Stimulated activated effector memory CD8-positive, alpha-beta T cell treated with anti-CD3 and anti-CD28 coated beads, Interleukin-12 subunit alpha, Interleukin-12 subunit beta, amount 100 ng/mL, for 72 hours (primary cell): Measurements from ENCODE around the gene GNA12.

Experiments
- ATAC-seq: fragments of 150-1000 bp; cut with Tn5 transposase; 2 replicates; pipeline ENCODE4 v1.10.0; 2021
- DNase-seq, 2 donors: peaks; one replicate each; pipeline ENCODE4 v3.0.0; 2021 to 2022; ENCODE audit warnings: low spot score in 2 of 2
- H3K27ac Mint-ChIP-seq: one replicate; pipeline ENCODE4 v1.8.0; 2022; ENCODE audit warnings: mild to moderate bottlenecking, mixed read lengths
- H3K36me3 Mint-ChIP-seq: one replicate; pipeline ENCODE4 v1.8.0; 2022; ENCODE audit warnings: mild to moderate bottlenecking, mixed read lengths
- H3K4me1 Mint-ChIP-seq: one replicate; pipeline ENCODE4 v1.8.0; 2022; ENCODE audit warnings: mixed read lengths
- H3K4me3 Mint-ChIP-seq: one replicate; pipeline ENCODE4 v1.8.0; 2022; ENCODE audit warnings: mild to moderate bottlenecking, mixed read lengths
- H3K9me3 Mint-ChIP-seq: one replicate; pipeline ENCODE4 v1.8.0; 2022; ENCODE audit warnings: mixed read lengths

GNA12 gene

DNA sequence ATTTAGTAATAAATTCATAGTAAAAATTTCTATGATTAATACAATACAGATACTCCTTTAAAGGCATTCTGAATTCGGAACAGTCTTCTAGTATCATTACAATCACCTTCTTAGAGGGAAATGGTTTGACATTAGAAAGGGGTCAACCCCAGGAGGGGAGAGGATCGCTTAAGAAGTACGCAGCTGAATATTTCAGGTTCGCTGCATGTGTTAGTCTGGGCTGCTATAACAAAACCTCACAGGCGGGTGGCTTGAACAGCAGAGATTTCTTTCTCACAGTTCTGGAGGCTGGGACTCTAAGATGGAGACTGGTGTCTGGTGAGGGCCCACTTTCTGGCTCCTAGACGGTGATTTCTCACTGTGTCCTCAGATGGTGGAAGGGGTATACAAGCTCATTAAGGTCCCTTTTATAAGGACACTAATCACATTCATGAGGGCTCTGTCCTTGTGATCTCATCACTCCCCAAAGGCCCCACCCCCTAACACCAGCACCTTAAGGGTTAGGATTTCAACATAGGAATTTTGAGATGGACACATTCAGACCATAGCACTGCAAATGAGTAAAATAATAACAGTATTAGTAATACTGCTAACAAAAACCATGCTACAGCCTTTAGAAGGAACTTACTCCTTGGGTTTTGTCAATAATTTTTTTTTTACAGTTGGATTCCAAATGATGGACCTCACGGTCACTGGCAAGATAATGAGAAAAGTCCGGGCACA, 34.0 kb downstream of the GNA12 start:
- no peak overlapping the region for H3K4me3 Mint-ChIP-seq
- peaks cover 29% of the 10 kb centered on the region for H3K4me1 Mint-ChIP-seq
- ATAC-seq (no peak), DNase-seq (no peak)
- H3K36me3 Mint-ChIP-seq, result no peaks in the 10 kb centered on the region
- no peaks in the 10 kb centered on the region for H3K9me3 Mint-ChIP-seq
- H3K27ac Mint-ChIP-seq, result no peak overlapping the region

- no peak for DNase-seq
- Mint-ChIP-seq H3K9me3 (no peaks in the 10 kb centered on the region), H3K36me3 (no peaks in the 10 kb centered on the region), H3K4me1 (peaks cover 29% of the 10 kb centered on the region), H3K27ac (no peak overlapping the region), H3K4me3 (no peak overlapping the region)
- ATAC-seq, result no peak
These were observed 35.0 kb downstream of the GNA12 start for GRCh38 chr7:2808891-2809665.

- Mint-ChIP-seq H3K27ac (no peak overlapping the region), H3K36me3 (no peaks in the 10 kb centered on the region), H3K9me3 (no peaks in the 10 kb centered on the region), H3K4me3 (no peak overlapping the region), H3K4me1 (peaks cover 27% of the 10 kb centered on the region)
- no peak for DNase-seq
- no peak for ATAC-seq
These were observed 36.0 kb downstream of the GNA12 start for GRCh38 chr7:2807845-2808772.

DNA sequence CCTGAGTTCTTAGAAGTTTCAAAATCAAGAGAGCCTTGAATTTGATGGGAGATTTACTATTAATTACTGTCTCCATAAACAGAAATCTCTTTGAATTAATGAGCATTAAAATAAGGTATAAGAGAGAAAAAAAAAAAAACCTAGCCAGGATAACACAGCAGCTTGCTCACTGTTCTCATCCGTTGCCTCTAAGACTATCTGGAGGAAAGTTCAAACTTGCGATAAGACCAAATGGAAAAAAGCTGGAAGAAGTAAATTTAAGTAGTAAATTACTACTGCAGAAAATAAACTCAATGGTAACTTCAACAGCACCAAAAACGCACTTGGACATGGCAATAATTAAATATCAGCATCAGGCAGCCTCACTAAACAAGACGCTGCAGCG, 36.7 kb downstream of the GNA12 start:
- ATAC-seq, result no peak
- H3K4me3 Mint-ChIP-seq, result no peak overlapping the region
- no peaks in the 10 kb centered on the region for H3K36me3 Mint-ChIP-seq
- H3K4me1 Mint-ChIP-seq, result peaks cover 29% of the 10 kb centered on the region
- no peak overlapping the region for H3K27ac Mint-ChIP-seq
- no peaks in the 10 kb centered on the region for H3K9me3 Mint-ChIP-seq
- DNase-seq, result no peak

DNA sequence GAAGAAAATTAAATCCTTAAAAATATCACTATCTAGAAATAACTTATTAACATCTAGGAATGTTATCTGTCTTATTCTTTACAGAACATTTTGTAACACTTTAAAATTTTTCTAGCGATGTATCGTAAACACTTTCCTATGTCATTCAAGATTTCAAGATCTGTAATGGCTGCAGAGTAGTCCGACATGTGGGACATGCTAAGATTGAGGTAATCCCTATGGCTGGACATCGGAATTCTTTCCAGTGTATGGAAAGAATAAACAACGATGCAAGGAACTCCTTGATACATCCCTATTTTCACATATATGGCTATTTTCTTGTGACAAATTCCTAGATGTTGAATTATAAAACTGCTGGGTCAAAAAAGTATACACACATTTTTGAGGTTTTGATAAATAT, 37.5 kb downstream of the GNA12 start:
- Mint-ChIP-seq H3K9me3 (no peaks in the 10 kb centered on the region), H3K27ac (no peak overlapping the region), H3K36me3 (no peaks in the 10 kb centered on the region), H3K4me1 (peaks cover 29% of the 10 kb centered on the region), H3K4me3 (no peak overlapping the region)
- DNase-seq, result no peak
- ATAC-seq, result no peak

DNA sequence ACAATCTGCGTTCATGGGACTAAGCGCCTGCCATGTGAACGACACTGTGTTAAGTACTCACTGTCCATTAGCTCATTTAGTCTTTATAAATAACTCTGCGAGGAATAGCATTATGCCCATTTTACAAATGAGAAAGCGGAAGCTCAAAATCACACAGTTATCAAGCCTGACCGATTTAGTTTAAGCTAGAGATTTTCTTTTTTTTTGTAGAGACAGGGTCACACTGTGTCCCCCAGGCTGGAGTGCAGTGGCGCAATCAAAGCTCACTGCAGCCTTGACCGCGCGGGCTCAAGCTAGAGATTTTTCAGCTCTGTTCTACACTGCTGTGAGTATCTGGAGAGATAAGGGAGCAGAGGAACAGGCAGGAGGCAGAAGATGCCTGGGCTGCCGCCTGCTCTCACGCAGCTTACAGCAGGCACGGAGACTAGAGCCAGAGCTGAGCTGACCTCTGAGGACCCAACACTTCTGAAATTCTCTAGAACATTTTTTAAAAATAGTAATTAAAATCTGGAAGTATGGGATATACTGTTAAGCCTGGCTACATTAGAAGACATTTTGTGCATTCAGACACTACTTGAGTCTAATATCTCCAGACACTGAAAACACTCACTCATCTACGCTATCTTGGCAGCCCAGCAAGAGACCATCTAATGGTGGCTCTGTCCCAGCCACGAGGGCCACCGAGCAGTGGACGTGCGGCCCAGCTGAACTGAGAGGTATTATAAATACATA, 38.7 kb downstream of the GNA12 start:
- H3K9me3 Mint-ChIP-seq, result no peaks in the 10 kb centered on the region
- ATAC-seq (no peak), DNase-seq (no peak)
- no peak overlapping the region for H3K4me3 Mint-ChIP-seq
- peaks cover 27% of the 10 kb centered on the region for H3K4me1 Mint-ChIP-seq
- H3K27ac Mint-ChIP-seq, result no peak overlapping the region
- H3K36me3 Mint-ChIP-seq, result no peaks in the 10 kb centered on the region

DNA sequence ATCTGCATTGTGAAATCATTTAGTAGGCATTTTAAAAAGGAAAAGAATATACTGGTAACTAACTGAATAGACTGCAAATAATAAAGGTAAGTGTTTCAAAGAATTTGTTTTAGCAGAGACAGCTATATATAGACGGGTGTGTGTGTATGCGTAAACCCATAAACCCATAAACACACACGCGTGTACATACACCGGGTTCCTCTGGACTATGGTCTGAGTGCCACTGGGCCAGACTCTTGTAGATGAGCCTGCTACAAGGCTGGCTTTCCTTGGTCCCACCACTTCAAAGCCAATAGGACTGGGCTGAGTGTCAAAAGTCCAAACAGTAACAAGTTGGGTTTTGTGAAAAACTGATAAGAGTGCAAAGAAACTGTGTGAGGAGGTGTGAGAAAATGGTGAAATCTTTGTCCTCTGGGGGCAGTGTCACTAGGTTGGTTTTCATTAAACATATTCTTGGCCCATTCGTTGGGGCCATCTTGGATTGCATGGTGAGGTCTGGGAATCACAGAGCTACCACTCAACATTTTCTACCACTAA, 39.8 kb downstream of the GNA12 start:
- Mint-ChIP-seq H3K9me3 (no peaks in the 10 kb centered on the region), H3K27ac (no peak overlapping the region), H3K36me3 (no peaks in the 10 kb centered on the region), H3K4me1 (peaks cover 37% of the 10 kb centered on the region), H3K4me3 (no peak overlapping the region)
- no peak for ATAC-seq
- no peak for DNase-seq

- H3K4me1 Mint-ChIP-seq, result peaks cover 33% of the 10 kb centered on the region
- no peak overlapping the region for H3K27ac Mint-ChIP-seq
- ATAC-seq (no peak), DNase-seq (no peak)
- H3K4me3 Mint-ChIP-seq, result no peak overlapping the region
- H3K36me3 Mint-ChIP-seq, result no peaks in the 10 kb centered on the region
- no peaks in the 10 kb centered on the region for H3K9me3 Mint-ChIP-seq
These were observed 40.4 kb downstream of the GNA12 start for GRCh38 chr7:2803755-2804154.

- no peak overlapping the region for H3K4me3 Mint-ChIP-seq
- no peaks in the 10 kb centered on the region for H3K36me3 Mint-ChIP-seq
- no peak for DNase-seq
- peaks cover 29% of the 10 kb centered on the region for H3K4me1 Mint-ChIP-seq
- ATAC-seq, result no peak
- no peaks in the 10 kb centered on the region for H3K9me3 Mint-ChIP-seq
- H3K27ac Mint-ChIP-seq, result no peak overlapping the region
These were observed 40.8 kb downstream of the GNA12 start for GRCh38 chr7:2803342-2803692.

DNA sequence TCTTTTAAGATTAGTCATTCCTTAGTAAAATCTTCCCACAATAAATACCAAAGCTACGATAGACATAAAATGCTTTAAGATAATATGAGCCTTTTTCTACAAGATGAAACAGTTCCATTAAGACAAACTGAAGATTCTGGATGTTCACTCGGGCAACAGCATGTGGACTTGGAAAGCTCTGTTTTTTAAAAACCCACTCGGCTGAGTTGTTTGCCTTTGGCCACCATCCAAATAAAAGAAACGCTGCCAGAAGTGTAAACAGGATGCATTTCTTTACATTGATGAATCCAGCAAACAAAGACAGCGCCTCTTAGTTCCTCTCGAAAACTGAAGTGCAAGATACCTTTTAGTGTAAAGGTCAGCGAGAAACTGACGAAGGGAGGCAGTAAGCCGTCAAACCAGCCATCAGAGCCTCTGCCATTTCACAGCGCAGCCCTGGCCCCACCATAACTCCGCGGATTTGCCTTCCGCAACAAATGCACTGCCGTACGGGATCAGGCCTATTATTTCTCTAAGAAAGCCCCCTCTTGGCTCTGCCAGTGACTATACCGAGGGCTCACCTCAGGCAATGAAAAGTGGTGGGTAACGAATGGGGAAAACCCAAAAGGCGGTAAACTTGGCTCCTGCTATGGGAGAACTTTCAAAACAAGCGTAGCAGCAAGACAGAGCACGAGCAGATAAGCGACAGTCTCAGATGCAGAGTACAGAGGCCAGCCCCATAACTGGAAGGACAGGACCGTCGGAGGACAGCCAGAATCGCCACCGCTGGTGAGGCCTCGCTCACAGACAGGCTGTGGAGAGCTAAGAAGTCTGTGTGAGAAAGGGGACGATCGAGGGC, 41.4 kb downstream of the GNA12 start:
- H3K27ac Mint-ChIP-seq, result no peak overlapping the region
- H3K4me3 Mint-ChIP-seq, result no peak overlapping the region
- DNase-seq (no peak), ATAC-seq (no peak)
- H3K36me3 Mint-ChIP-seq, result no peaks in the 10 kb centered on the region
- no peaks in the 10 kb centered on the region for H3K9me3 Mint-ChIP-seq
- H3K4me1 Mint-ChIP-seq, result peaks cover 24% of the 10 kb centered on the region

DNA sequence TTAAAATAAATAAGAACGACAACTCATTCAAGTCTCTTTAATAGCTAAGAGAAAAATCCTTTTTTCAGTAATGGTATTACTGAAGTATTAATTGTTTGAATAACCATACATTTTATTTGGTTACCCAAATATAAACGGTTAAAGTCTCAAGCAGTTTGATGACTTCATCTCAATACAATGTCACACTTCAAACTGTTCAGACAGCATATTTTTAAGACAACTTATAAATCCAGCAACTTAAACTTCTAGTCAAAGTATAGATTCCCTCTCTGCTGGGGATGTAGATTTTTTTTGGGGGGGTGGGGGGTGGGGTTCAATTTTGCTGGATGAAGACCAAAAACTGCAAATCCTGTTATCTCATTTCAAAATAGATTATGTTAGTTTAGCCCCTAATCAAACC, 42.0 kb downstream of the GNA12 start:
- no peak overlapping the region for H3K4me3 Mint-ChIP-seq
- H3K27ac Mint-ChIP-seq, result no peak overlapping the region
- no peaks in the 10 kb centered on the region for H3K9me3 Mint-ChIP-seq
- H3K36me3 Mint-ChIP-seq, result no peaks in the 10 kb centered on the region
- ATAC-seq, result no peak
- no peak for DNase-seq
- peaks cover 24% of the 10 kb centered on the region for H3K4me1 Mint-ChIP-seq

GRCh38 chr7:2800931-2801688, 43.0 kb downstream of the GNA12 start:
- DNase-seq (no peak), ATAC-seq (no peak)

GRCh38 chr7:2800220-2800930, 43.7 kb downstream of the GNA12 start:
- DNase-seq (no peak), ATAC-seq (peak; percentile 11)
- H3K4me3 Mint-ChIP-seq, result no peak overlapping the region
- H3K36me3 Mint-ChIP-seq, result no peaks in the 10 kb centered on the region
- no peaks in the 10 kb centered on the region for H3K9me3 Mint-ChIP-seq
- H3K27ac Mint-ChIP-seq, result no peak overlapping the region
- peaks cover 24% of the 10 kb centered on the region for H3K4me1 Mint-ChIP-seq

More at GRCh38 chr7:2800931-2801688, 43.0 kb downstream of the GNA12 start:
- Mint-ChIP-seq H3K36me3 (no peaks in the 10 kb centered on the region), H3K4me3 (no peak overlapping the region), H3K9me3 (no peaks in the 10 kb centered on the region), H3K27ac (no peak overlapping the region), H3K4me1 (peaks cover 24% of the 10 kb centered on the region)
